K562 (cell line): ENCODE data around the gene ZBTB20.

Source experiments
- CTCF ChIP-seq, 3 experiments: IDR thresholded peaks in 2 of 3; conservative IDR thresholded peaks in 1 of 3; 2 replicates each; pipeline ENCODE4 v1.5.1; 2011 to 2012; ENCODE audit warnings: low read length in 3 of 3, mild to moderate bottlenecking in 3 of 3, control low read depth in 2 of 3, improper control_type of control experiment in 1 of 3, inconsistent platforms in 1 of 3, low read depth in 1 of 3, mixed read lengths in 1 of 3, moderate library complexity in 1 of 3; ENCODE audit not compliant: insufficient read depth in 2 of 3
- MLX ChIP-seq, 2 experiments: fragments of 450-650 bp in 1 of 2; sonication (generic) in 1 of 2; formaldehyde crosslinking; conservative IDR thresholded peaks; 2 replicates each; pipeline versions ENCODE4 v1.4.0 to v1.8.1; 2020 to 2022; ENCODE audit warnings: mild to moderate bottlenecking in 1 of 2, missing genetic modification reagents in 1 of 2
- RNF2 ChIP-seq: sonication (generic); IDR thresholded peaks from 2 replicates; pipeline ENCODE4 v1.6.1; 2016
- STAT5B ChIP-seq: fragments of 250-450 bp; sonication (Bioruptor Pico); IDR thresholded peaks from 2 replicates; pipeline ENCODE4 v1.8.0; 2021; ENCODE audit warnings: mild to moderate bottlenecking, inconsistent platforms

DNA sequence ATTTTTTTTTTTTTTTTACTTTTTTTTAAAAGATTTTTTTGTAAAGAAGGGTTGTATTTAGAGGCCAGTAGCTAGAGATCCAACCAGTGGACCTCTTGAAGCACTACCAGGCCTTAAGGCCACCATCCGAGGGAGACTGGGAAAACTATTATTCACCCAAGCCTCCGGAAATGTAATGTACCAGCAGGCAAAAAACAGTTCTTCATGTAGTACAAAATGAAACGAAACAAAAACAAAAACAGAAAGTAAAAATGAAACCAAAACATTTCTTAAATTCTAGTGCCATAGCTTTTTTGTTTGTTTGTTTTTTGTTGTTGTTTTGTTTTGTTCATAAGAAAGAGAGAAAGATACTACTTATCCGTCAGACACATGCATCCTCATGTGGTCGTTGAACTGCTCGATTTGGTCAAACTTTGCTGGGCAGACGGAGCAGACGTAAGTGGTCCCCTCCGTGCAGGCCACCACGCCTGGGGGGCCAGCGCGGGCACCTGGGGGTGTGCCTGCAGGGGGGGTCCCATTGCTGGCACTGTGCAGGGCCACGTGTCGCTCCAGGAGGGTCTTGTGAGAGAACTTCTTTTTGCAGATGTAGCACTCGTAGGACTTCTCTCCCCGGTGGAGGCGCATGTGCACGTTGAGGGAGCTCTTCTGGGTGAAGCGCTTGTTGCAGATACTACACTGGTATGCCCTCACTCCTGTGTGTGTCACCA is 808.3 kb downstream of the ZBTB20 start:
- TF ChIP-seq MLX (CRISPR knock-in tag; conservative IDR thresholded peaks at IDR 0.05) = no peak
- no peak for TF ChIP-seq CTCF (IDR thresholded peaks at IDR 0.05 in 2 of 3, conservative IDR thresholded peaks at IDR 0.05 in 1 of 3; ENCODE audit: insufficient read depth in 2 of 3, low read depth in 1 of 3, low read length in 3 of 3)
- no peak for TF ChIP-seq RNF2
- TF ChIP-seq STAT5B (CRISPR knock-in tag) = no peak
